ENCODE measurements around the gene UTP25. TPM values are rescaled to one million over a fixed set of nuclear protein-coding genes. Genes with fewer than 3 reads are reported as not detected.
"Not testable (repeated sequence)": the region's sequence is repeated elsewhere in the genome, so short reads cannot be mapped to it uniquely, and the experiment has no call there.

Gene UTP25
- total RNA-seq, 1 experiment from 2014 or later = 19.1 TPM

- CTCF ChIA-PET = no interaction called here
- BruUV-seq (replicated peaks) = no TSS peak
- H3K27me3 Mint-ChIP-seq (ENCODE audit: unreplicated experiment) = no peaks in the 10 kb centered on the region
- no peak for TF ChIP-seq CTCF (IDR thresholded peaks at IDR 0.05; ENCODE audit: unreplicated experiment)
- H3K4me1 Mint-ChIP-seq (ENCODE audit: low read depth, unreplicated experiment) = peaks cover 37% of the 10 kb centered on the region
- H3K4me3 Mint-ChIP-seq (ENCODE audit: low read depth, unreplicated experiment) = no peak overlapping the region
- no peak overlapping the region for H3K27ac Mint-ChIP-seq (ENCODE audit: unreplicated experiment)
- H3K36me3 Mint-ChIP-seq (ENCODE audit: insufficient read depth, unreplicated experiment) = peaks cover 43% of the 10 kb centered on the region
- no peaks in the 10 kb centered on the region for H3K9me3 Mint-ChIP-seq (ENCODE audit: low read depth, unreplicated experiment)
- no peak for DNase-seq
- intact Hi-C loops (cut with micrococcal nuclease; ENCODE audit: unreplicated experiment) = no loop called here
Measured at GRCh38 chr1:209789245-209789644, 38.5 kb upstream of the UTP25 start.

- H3K4me3 Mint-ChIP-seq (ENCODE audit: low read depth, unreplicated experiment) = no peak overlapping the region
- CTCF ChIA-PET = no interaction called here
- intact Hi-C loops (cut with micrococcal nuclease; ENCODE audit: unreplicated experiment) = no loop called here
- no peaks in the 10 kb centered on the region for H3K9me3 Mint-ChIP-seq (ENCODE audit: low read depth, unreplicated experiment)
- no TSS peak for BruUV-seq (replicated peaks)
- peaks cover 31% of the 10 kb centered on the region for H3K4me1 Mint-ChIP-seq (ENCODE audit: low read depth, unreplicated experiment)
- DNase-seq = no peak
- no peak for TF ChIP-seq CTCF (IDR thresholded peaks at IDR 0.05; ENCODE audit: unreplicated experiment)
- no peak overlapping the region for H3K27ac Mint-ChIP-seq (ENCODE audit: unreplicated experiment)
- peaks cover 35% of the 10 kb centered on the region for H3K36me3 Mint-ChIP-seq (ENCODE audit: insufficient read depth, unreplicated experiment)
- H3K27me3 Mint-ChIP-seq (ENCODE audit: unreplicated experiment) = no peaks in the 10 kb centered on the region
Measured at GRCh38 chr1:209790286-209791193, 37.2 kb upstream of the UTP25 start.

GRCh38 chr1:209791920-209792319 lies 35.9 kb upstream of the UTP25 start:
- Mint-ChIP-seq H3K27ac (ENCODE audit: unreplicated experiment) (peak overlapping the region; percentile 10), H3K4me1 (ENCODE audit: low read depth, unreplicated experiment) (peaks cover 30% of the 10 kb centered on the region), H3K36me3 (ENCODE audit: insufficient read depth, unreplicated experiment) (peaks cover 34% of the 10 kb centered on the region), H3K9me3 (ENCODE audit: low read depth, unreplicated experiment) (no peaks in the 10 kb centered on the region), H3K27me3 (ENCODE audit: unreplicated experiment) (no peaks in the 10 kb centered on the region), H3K4me3 (ENCODE audit: low read depth, unreplicated experiment) (no peak overlapping the region)
- CTCF ChIA-PET = interaction anchor here (0.6 kb wide), 1 partner anchor 223 kb away, joined by 3 read pairs; no protein-coding TSS in a partner anchor
- intact Hi-C loops (cut with micrococcal nuclease; ENCODE audit: unreplicated experiment) = no loop called here
- no TSS peak for BruUV-seq (replicated peaks)
- peak; percentile 38 for DNase-seq
- no peak for TF ChIP-seq CTCF (IDR thresholded peaks at IDR 0.05; ENCODE audit: unreplicated experiment)

GRCh38 chr1:209793711-209794110 lies 34.1 kb upstream of the UTP25 start:
- DNase-seq; H3K9me3 Mint-ChIP-seq (ENCODE audit: low read depth, unreplicated experiment); H3K27me3 Mint-ChIP-seq (ENCODE audit: unreplicated experiment); H3K4me3 Mint-ChIP-seq (ENCODE audit: low read depth, unreplicated experiment); CTCF ChIA-PET; intact Hi-C loops (cut with micrococcal nuclease; ENCODE audit: unreplicated experiment); H3K27ac Mint-ChIP-seq (ENCODE audit: unreplicated experiment); BruUV-seq (replicated peaks): not testable (repeated sequence)
- peaks cover 25% of the 10 kb centered on the region for H3K4me1 Mint-ChIP-seq (ENCODE audit: low read depth, unreplicated experiment)
- peaks cover 31% of the 10 kb centered on the region for H3K36me3 Mint-ChIP-seq (ENCODE audit: insufficient read depth, unreplicated experiment)
